Measurements from ENCODE around the gene ERCC8. TPM values are rescaled to one million over a fixed set of nuclear protein-coding genes. Genes with fewer than 3 reads are reported as not detected.

The ERCC8 gene
- total and polyA plus RNA-seq, 10 of the 15 experiments (the other 5 are each of a cell fraction or from before 2014, with no cell fraction given), result 10.4 to 31.2 (median 16.4) TPM

DNA sequence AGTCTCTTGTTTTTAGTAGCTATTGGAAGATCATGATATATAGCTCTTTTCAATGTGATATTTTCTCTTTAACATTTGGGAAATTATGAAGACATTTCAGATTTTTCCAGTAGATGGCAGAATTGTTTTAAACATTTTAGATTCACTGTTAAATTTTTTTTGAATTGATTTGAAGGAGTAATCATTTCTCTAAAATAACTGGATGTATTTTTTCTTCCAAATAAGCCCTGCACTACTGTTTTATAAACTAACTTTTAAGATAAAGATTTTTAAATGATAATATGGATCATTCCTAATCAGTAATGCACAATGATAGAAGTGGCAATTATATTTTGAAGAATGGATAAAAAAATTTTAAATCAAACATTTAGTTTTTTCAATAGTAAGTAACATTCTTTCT lies 14.3 kb upstream of the ERCC8 start:
- Histone ChIP-seq H3K4me2 (ENCODE audit: control insufficient read depth, insufficient read depth) (no peak overlapping the region), H3K27me3 (replicated peaks in 1 of 2; ENCODE audit: control insufficient read depth in 2 of 2, insufficient read depth in 2 of 2, low read length in 1 of 2) (no peaks in the 10 kb centered on the region), H4K20me1 (ENCODE audit: control insufficient read depth, insufficient read depth) (no peaks in the 10 kb centered on the region), H3K36me3 (ENCODE audit: control insufficient read depth in 2 of 2, insufficient read depth in 2 of 2, low read length in 1 of 2) (no peaks in the 10 kb centered on the region), H3K4me3 (no peak overlapping the region), H3K9ac (ENCODE audit: control insufficient read depth, insufficient read depth, low read length) (no peak overlapping the region), H3K79me2 (ENCODE audit: control insufficient read depth, insufficient read depth, low read length) (no peaks in the 10 kb centered on the region; the same call in 1 of the 2 replicates), H3K27ac (ENCODE audit: control insufficient read depth, insufficient read depth) (no peak overlapping the region), H3K4me1 (ENCODE audit: control insufficient read depth, insufficient read depth, low read length) (no peaks in the 10 kb centered on the region; the same call in 1 of the 2 replicates), H2AFZ (ENCODE audit: control insufficient read depth, low read depth, low read length) (no peak overlapping the region), H3K9me3 (replicated peaks; ENCODE audit: control insufficient read depth, insufficient read depth, low read length) (no peaks in the 10 kb centered on the region)
- RAD21 ChIA-PET (ENCODE audit: unreplicated experiment), result interaction anchor here (0.6 to 3.1 kb wide), 8 partner anchors 13 to 1184 kb away, joined by 3 to 18 read pairs (median 4); no protein-coding TSS in a partner anchor
- CTCF ChIA-PET, result interaction anchor here (0.7 to 3.2 kb wide), 19 partner anchors 13 to 1189 kb away, joined by 3 to 21 read pairs (median 3); partner anchors contain the start of genes ERCC8 and NDUFAF2
- in situ Hi-C loops (cut with MboI), result loop anchor here (10.0 kb wide), 1 partner anchor 696 kb away; no protein-coding TSS in a partner anchor
- DNase-seq (ENCODE audit: low read depth, low spot score) (no peak), ATAC-seq (no peak), FAIRE-seq (no peak)
- TF ChIP-seq ZNF622 (IDR thresholded peaks at IDR 0.05) (no peak), SP1 (IDR thresholded peaks at IDR 0.05; ENCODE audit: low read depth, low read length) (no peak), RBBP5 (conservative IDR thresholded peaks at IDR 0.05) (no peak), SMC3 (IDR thresholded peaks at IDR 0.05; ENCODE audit: borderline replicate concordance, low read length) (no peak), MYB (IDR thresholded peaks at IDR 0.05; ENCODE audit: borderline replicate concordance, low read depth, low read length) (no peak)
- POLR2A ChIA-PET, result no interaction called here
- SMC1A ChIA-PET (ENCODE audit: uncharacterized antibody, unreplicated experiment), result interaction anchor here (0.8 to 2.2 kb wide), 7 partner anchors 10 to 701 kb away, joined by 3 to 10 read pairs (median 3); partner anchors contain the start of genes ERCC8 and NDUFAF2
- BruUV-seq (replicated peaks), result no TSS peak
- intact Hi-C loops (cut with micrococcal nuclease; ENCODE audit: unreplicated experiment), result loop anchor here (2.0 kb wide), 2 partner anchors 280 to 976 kb away; no protein-coding TSS in a partner anchor

DNA sequence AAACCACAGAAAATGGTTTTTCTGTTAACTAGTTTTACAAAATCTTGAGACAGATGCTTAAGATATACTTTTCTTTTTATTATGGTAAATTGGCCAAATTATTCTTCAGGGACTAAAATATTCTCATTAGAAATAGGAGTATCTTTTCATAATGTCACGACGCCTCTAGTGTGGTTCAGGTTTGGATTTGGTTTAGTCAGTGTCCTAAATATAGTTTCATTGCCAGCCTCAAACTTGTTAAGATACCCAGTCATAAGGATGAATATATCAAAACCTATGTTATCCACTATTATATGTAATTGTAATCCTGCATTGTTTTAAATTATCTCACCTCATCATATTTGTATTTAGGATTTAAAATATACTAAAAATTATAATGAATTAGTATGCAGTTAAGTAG lies 13.8 kb upstream of the ERCC8 start:
- FAIRE-seq, result no peak
- intact Hi-C loops (cut with micrococcal nuclease; ENCODE audit: unreplicated experiment) (loop anchor here (2.0 kb wide), 2 partner anchors 280 to 976 kb away; no protein-coding TSS in a partner anchor), in situ Hi-C loops (cut with MboI) (loop anchor here (10.0 kb wide), 1 partner anchor 696 kb away; no protein-coding TSS in a partner anchor)
- ChIA-PET RAD21 (ENCODE audit: unreplicated experiment) (interaction anchor here (0.6 to 3.1 kb wide), 7 partner anchors 12 to 1124 kb away, joined by 3 to 18 read pairs (median 4); no protein-coding TSS in a partner anchor), POLR2A (no interaction called here), SMC1A (ENCODE audit: uncharacterized antibody, unreplicated experiment) (interaction anchor here (0.8 to 2.2 kb wide), 8 partner anchors 11 to 701 kb away, joined by 3 to 10 read pairs (median 4); partner anchors contain the start of genes ERCC8 and NDUFAF2), CTCF (interaction anchor here (0.7 to 3.2 kb wide), 18 partner anchors 13 to 1189 kb away, joined by 3 to 21 read pairs (median 3); partner anchors contain the start of genes ERCC8 and NDUFAF2)
- H3K4me3 ChIP-seq, result no peak overlapping the region
- H2AFZ ChIP-seq (ENCODE audit: control insufficient read depth, low read depth, low read length), result no peak overlapping the region
- TF ChIP-seq MEF2B (IDR thresholded peaks at IDR 0.05; ENCODE audit: partially characterized antibody, poor library complexity, severe bottlenecking), result no peak
- TF ChIP-seq, protein P1, sequence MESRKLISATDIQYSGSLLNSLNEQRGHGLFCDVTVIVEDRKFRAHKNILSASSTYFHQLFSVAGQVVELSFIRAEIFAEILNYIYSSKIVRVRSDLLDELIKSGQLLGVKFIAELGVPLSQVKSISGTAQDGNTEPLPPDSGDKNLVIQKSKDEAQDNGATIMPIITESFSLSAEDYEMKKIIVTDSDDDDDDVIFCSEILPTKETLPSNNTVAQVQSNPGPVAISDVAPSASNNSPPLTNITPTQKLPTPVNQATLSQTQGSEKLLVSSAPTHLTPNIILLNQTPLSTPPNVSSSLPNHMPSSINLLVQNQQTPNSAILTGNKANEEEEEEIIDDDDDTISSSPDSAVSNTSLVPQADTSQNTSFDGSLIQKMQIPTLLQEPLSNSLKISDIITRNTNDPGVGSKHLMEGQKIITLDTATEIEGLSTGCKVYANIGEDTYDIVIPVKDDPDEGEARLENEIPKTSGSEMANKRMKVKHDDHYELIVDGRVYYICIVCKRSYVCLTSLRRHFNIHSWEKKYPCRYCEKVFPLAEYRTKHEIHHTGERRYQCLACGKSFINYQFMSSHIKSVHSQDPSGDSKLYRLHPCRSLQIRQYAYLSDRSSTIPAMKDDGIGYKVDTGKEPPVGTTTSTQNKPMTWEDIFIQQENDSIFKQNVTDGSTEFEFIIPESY (IDR thresholded peaks at IDR 0.05), result no peak
- TF ChIP-seq, protein P2, sequence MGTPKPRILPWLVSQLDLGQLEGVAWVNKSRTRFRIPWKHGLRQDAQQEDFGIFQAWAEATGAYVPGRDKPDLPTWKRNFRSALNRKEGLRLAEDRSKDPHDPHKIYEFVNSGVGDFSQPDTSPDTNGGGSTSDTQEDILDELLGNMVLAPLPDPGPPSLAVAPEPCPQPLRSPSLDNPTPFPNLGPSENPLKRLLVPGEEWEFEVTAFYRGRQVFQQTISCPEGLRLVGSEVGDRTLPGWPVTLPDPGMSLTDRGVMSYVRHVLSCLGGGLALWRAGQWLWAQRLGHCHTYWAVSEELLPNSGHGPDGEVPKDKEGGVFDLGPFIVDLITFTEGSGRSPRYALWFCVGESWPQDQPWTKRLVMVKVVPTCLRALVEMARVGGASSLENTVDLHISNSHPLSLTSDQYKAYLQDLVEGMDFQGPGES (IDR thresholded peaks at IDR 0.05), result no peak
- H4K20me1 ChIP-seq (ENCODE audit: control insufficient read depth, insufficient read depth), result no peaks in the 10 kb centered on the region
- H3K9ac ChIP-seq (ENCODE audit: control insufficient read depth, insufficient read depth, low read length), result no peak overlapping the region
- H3K4me1 ChIP-seq (ENCODE audit: control insufficient read depth, insufficient read depth, low read length), result no peaks in the 10 kb centered on the region; the same call in 1 of the 2 replicates
- WGBS (ENCODE audit: insufficient coverage, insufficient replicate concordance, low lambda C conversion rate, missing lambda C conversion rate), result 92% methylated on average over 2 of the region's 2 CpGs
- H3K4me2 ChIP-seq (ENCODE audit: control insufficient read depth, insufficient read depth), result no peak overlapping the region
- ATAC-seq, result no peak
- H3K27ac ChIP-seq (ENCODE audit: control insufficient read depth, insufficient read depth), result no peak overlapping the region
- DNase-seq (ENCODE audit: low read depth, low spot score), result no peak
- H3K9me3 ChIP-seq (replicated peaks; ENCODE audit: control insufficient read depth, insufficient read depth, low read length), result no peaks in the 10 kb centered on the region
- BruUV-seq (replicated peaks), result no TSS peak
- H3K79me2 ChIP-seq (ENCODE audit: control insufficient read depth, insufficient read depth, low read length), result no peaks in the 10 kb centered on the region; the same call in 1 of the 2 replicates
- H3K36me3 ChIP-seq (ENCODE audit: control insufficient read depth in 2 of 2, insufficient read depth in 2 of 2, low read length in 1 of 2), result no peaks in the 10 kb centered on the region
- H3K27me3 ChIP-seq (replicated peaks in 1 of 2; ENCODE audit: control insufficient read depth in 2 of 2, insufficient read depth in 2 of 2, low read length in 1 of 2), result no peaks in the 10 kb centered on the region
